HG03469 (cell line): ENCODE data around the gene HCST.
"Not testable (repeated sequence)": the region's sequence is repeated elsewhere in the genome, so short reads cannot be mapped to it uniquely, and the experiment has no call there.

Source experiments
- ATAC-seq: cut with Tn5 transposase; IDR thresholded peaks from one replicate; pipeline ENCODE4 v1.9.1; 2021; ENCODE audit warnings: mild to moderate bottlenecking, moderate library complexity, moderate number of reproducible peaks; ENCODE audit not compliant: unreplicated experiment

HCST gene

GRCh38 chr19:35903550-35904179 is 1.3 kb downstream of the HCST start:
- no peak for ATAC-seq

GRCh38 chr19:35904311-35905068 is 2.2 kb downstream of the HCST start:
- no peak for ATAC-seq

DNA sequence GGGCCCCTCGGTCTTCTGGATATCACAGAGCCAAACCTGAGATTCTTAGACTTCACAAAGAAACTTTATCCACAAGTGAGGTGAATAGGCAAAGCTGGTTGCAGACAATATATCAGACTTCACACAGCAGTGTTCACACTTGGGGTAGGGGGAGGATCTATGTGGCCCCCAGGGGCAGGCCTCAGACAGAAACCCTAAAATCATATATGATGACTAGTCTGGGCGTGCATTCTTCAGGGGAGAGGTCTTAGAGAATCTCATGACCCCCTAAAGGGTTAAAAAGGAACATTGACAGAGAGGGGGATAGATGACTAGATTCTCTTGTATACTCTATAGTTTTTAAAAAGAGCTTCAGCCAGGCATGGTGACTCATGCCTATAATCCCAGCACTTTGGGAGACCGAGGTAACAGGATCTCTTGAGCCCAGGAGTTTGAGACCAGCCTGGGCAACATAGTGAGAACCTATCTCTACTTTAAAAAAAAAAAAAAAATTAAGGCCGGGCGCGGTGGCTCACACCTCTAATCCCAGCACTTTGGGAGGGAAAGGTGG is 2.9 kb downstream of the HCST start:
- no peak for ATAC-seq

GRCh38 chr19:35907377-35907745 is 5.0 kb downstream of the HCST start:
- no peak for ATAC-seq

- no peak for ATAC-seq
Observed at GRCh38 chr19:35908010-35908441, 5.7 kb downstream of the HCST start, which contains the start of gene TYROBP. Gene TYROBP, minus strand, starts transcription at chr19:35908295. Its CDS starts 67 bp downstream, at chr19:35908228.

GRCh38 chr19:35908973-35909683 is 6.8 kb downstream of the HCST start:
- no peak for ATAC-seq

GRCh38 chr19:35909684-35910035 is 7.3 kb downstream of the HCST start:
- ATAC-seq = no peak

GRCh38 chr19:35910355-35910754 is 8.0 kb downstream of the HCST start:
- ATAC-seq = not testable (repeated sequence)

GRCh38 chr19:35911173-35911572 is 8.8 kb downstream of the HCST start:
- ATAC-seq = no peak

GRCh38 chr19:35911790-35912189 is 9.5 kb downstream of the HCST start:
- no peak for ATAC-seq

DNA sequence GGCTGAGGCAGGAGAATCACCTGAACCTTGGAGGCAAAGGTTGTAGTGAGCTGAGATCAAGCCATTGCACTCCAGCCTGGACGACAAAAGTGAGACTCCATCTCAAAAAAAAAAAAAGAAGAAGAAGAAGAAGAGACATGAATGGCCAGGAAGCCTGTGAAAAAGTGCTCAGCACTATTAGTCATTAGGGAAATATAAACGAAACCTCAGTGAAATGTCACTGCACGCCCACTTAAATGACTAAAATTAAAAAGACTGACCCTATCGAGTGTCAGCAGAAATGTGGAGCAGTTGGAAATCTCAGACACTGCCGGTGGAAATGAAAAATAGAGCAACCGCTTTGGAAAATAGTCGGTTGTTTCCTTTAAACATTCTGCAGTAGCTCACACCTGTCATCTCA is 11.3 kb downstream of the HCST start:
- no peak for ATAC-seq

DNA sequence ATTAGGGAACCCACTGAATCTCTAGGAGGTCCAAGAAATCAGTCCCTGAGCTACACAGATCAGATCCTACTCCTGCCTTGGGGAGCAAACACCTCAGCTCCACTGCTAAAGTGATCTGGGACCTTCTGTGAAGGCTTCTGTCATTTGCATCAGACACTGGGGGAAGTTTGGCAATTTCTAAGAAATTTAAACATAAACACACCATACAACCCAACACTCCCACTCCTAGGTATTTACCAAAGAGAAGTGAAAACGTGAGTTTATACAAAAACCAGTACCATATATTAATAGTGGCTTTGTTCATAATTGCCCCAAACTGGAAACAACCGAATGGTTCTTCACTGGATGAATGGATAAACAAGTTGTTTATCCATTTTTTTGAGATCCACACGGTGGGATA is 13.1 kb downstream of the HCST start:
- ATAC-seq = no peak

DNA sequence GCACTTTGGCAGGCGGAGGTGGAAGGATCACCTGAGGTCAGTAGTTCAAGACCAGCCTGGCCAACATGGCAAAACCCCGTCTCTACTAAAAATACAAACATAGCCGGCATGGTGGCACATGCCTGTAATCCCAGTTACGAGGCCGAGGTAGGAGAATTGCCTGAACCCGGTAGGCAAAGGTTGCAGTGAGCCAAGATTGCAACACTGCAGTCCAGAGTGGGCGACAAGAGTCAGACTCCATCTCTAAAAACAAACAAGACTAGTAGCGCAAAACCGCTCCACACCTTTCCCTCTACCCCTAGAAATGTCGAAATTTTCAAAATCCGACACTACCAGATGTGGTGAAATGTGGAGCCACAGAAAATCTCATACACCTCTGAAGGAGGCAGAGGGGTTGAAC is 17.0 kb downstream of the HCST start:
- ATAC-seq = no peak

GRCh38 chr19:35921012-35921411 is 18.7 kb downstream of the HCST start:
- ATAC-seq = no peak

- no peak for ATAC-seq
Observed at GRCh38 chr19:35925501-35925900, 23.2 kb downstream of the HCST start.

GRCh38 chr19:35928507-35928906 is 26.2 kb downstream of the HCST start:
- ATAC-seq = no peak

GRCh38 chr19:35929876-35930275 is 27.5 kb downstream of the HCST start:
- no peak for ATAC-seq

GRCh38 chr19:35931161-35931873 is 29.0 kb downstream of the HCST start:
- ATAC-seq = peak; percentile 80

DNA sequence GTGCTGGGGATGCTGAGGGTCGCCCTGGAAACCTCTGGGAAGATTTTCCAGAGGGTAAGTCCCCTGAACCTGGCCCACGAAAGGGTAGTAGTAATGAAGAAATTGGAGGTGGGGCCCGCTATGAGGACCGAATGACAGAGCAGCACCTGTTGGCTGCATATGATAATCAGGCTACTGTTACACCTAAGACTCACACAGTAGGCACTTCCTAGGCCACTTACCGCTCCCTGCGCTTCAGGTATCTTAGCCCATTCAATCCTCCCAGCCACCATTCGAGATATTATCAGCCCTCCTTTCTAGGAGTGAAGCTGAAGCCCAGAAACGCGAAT is 29.5 kb downstream of the HCST start:
- no peak for ATAC-seq

GRCh38 chr19:35932291-35932936 is 30.1 kb downstream of the HCST start:
- ATAC-seq = no peak
